Stimulated activated CD4-positive, alpha-beta T cell treated with anti-CD3 and anti-CD28 coated beads, Interleukin-12 subunit alpha, Interleukin-12 subunit beta, amount 100 ng/mL, for 48 hours (primary cell): ENCODE data around the gene GPATCH4.

Experiments
- DNase-seq, 3 donors: peaks; one replicate each; pipeline ENCODE4 v3.0.0-alpha.2; 2020; ENCODE audit warnings: low read depth in 2 of 3, low spot score in 1 of 3

GPATCH4 gene

GRCh38 chr1:156551066-156551643, 50.1 kb downstream of the GPATCH4 start:
- no peak for DNase-seq

- DNase-seq, result no peak
Measured at GRCh38 chr1:156550346-156550745, 50.9 kb downstream of the GPATCH4 start.

- DNase-seq, result no peak
Measured at GRCh38 chr1:156549831-156550230, 51.4 kb downstream of the GPATCH4 start.

- no peak for DNase-seq
Measured at GRCh38 chr1:156549390-156549789, 51.9 kb downstream of the GPATCH4 start.

GRCh38 chr1:156547982-156548381, 53.3 kb downstream of the GPATCH4 start:
- no peak for DNase-seq

- no peak for DNase-seq
Measured at GRCh38 chr1:156547434-156547833, 53.8 kb downstream of the GPATCH4 start.

- DNase-seq, result no peak
Measured at GRCh38 chr1:156546267-156546666, 55.0 kb downstream of the GPATCH4 start.

- DNase-seq, result no peak
Measured at GRCh38 chr1:156544592-156545102, 56.6 kb downstream of the GPATCH4 start.
